Fibroblast of the aortic adventitia (primary cell): ENCODE data around the gene SLC30A9. TPM values are rescaled to one million over a fixed set of nuclear protein-coding genes. Genes with fewer than 3 reads are reported as not detected.

ENCODE experiments used
- DNase-seq: peaks from one replicate; pipeline ENCODE4 v3.0.0-alpha.2; 2010; ENCODE audit warnings: low read depth
- H3K4me3 ChIP-seq: 2 replicates; pipeline ENCODE4 v1.5.1; 2011; ENCODE audit warnings: low read depth, mild to moderate bottlenecking, control low read depth, low read length, moderate library complexity
- total RNA-seq: library from RNA; depleted of rRNA; stranded (reverse); fragments of >200 nt; gene quantifications from 2 replicates; pipeline ENCODE4 v1.2.3, GENCODE V29; 2012; ENCODE audit warnings: low replicate concordance
- TF ChIP-seq, protein P1 (sequence below): IDR thresholded peaks from 2 replicates; pipeline ENCODE4 v1.5.1; 2011; ENCODE audit warnings: mild to moderate bottlenecking, low read length, control low read depth, inconsistent platforms; ENCODE audit not compliant: insufficient read depth

Gene SLC30A9
- total RNA-seq, 1 donor: 62.4 TPM

DNA sequence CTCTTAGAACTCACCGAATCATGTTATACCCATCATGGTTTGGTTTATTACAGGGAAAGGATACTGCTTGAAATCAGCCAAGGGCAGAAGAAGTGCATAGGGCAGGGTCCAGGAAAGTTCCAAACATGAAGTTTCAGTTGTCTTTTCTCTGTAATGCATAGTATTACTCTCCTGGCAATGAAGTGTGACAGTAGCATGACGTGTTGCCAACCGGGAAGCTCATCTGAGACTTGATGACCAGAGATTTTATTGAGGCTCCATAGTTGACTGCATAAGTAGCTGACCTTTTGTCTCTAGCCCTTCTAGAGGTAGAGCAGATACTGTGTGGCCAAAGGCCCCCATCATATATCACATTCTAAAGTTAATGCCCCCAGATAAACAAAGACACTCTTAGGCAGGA lies 90.0 kb downstream of the SLC30A9 start:
- no peak for DNase-seq
- TF ChIP-seq, protein P1, sequence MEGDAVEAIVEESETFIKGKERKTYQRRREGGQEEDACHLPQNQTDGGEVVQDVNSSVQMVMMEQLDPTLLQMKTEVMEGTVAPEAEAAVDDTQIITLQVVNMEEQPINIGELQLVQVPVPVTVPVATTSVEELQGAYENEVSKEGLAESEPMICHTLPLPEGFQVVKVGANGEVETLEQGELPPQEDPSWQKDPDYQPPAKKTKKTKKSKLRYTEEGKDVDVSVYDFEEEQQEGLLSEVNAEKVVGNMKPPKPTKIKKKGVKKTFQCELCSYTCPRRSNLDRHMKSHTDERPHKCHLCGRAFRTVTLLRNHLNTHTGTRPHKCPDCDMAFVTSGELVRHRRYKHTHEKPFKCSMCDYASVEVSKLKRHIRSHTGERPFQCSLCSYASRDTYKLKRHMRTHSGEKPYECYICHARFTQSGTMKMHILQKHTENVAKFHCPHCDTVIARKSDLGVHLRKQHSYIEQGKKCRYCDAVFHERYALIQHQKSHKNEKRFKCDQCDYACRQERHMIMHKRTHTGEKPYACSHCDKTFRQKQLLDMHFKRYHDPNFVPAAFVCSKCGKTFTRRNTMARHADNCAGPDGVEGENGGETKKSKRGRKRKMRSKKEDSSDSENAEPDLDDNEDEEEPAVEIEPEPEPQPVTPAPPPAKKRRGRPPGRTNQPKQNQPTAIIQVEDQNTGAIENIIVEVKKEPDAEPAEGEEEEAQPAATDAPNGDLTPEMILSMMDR: no peak
- no peak overlapping the region for H3K4me3 ChIP-seq

DNA sequence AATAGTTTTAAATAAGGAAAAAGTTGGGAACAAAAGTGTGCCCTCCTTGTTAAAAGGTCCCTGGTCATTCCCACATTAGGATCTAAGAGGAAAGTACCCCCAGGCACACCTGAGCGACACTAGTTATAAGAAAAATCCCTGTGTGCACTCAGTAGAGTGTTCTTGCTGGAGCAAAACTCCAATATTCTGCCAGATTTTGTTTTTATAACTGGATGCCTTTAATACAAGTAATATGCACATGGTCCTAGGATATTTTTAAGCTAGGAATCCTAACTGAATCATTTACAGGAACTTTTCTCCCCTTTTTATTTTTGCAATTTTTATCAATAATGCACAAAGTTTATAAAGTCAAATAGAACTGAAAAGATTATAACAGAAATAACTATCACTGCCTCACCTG lies 93.5 kb downstream of the SLC30A9 start:
- DNase-seq: no peak
- TF ChIP-seq, protein P1: no peak
- no peak overlapping the region for H3K4me3 ChIP-seq

DNA sequence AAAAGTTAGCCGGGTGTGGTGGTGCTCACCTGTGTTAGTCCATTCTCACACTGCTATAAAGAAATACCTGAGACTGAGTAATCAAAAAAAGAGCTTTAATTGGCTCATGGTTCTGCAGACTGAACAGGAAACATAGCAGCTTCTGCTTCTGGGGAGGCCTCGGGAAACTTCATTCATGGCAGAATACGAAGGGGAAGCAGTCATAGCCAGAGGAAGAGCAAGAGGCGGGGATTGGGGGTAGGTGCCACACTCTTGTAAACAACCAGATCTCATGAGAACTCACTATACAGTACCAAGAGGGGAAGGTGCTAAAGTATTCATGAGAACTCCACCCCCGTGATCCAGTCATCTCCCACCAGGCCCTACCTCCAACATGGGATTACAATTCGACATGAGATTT lies 98.1 kb downstream of the SLC30A9 start:
- TF ChIP-seq, protein P1: no peak
- no peak overlapping the region for H3K4me3 ChIP-seq
- DNase-seq: no peak

- no peak for DNase-seq
- TF ChIP-seq, protein P1: no peak
- H3K4me3 ChIP-seq: no peak overlapping the region
Measured at GRCh38 chr4:42101446-42101975, 111.2 kb downstream of the SLC30A9 start.

DNA sequence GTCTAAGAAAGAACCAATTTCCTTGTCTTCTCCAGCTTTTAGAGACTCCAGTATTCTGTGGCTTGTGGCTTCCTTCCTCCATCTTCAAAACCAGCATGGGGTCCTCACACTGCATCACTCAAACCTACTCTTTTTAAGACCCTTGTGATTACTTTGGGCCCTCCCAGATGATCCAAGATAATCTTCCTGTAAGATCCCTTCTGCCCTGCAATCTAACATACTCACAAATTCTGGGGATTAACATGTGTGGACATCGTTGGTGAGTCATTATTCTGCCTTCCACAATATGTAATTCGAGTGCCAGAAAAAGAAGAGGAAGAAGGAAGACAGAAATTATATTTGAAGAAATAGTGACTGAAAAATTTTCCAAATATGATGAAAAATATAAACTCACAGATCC lies 114.2 kb downstream of the SLC30A9 start:
- H3K4me3 ChIP-seq: no peak overlapping the region
- TF ChIP-seq, protein P1: no peak
- DNase-seq: peak; percentile 44

- no peak for DNase-seq
- no peak overlapping the region for H3K4me3 ChIP-seq
- TF ChIP-seq, protein P1: no peak
Measured at GRCh38 chr4:42112846-42113245, 122.5 kb downstream of the SLC30A9 start.

DNA sequence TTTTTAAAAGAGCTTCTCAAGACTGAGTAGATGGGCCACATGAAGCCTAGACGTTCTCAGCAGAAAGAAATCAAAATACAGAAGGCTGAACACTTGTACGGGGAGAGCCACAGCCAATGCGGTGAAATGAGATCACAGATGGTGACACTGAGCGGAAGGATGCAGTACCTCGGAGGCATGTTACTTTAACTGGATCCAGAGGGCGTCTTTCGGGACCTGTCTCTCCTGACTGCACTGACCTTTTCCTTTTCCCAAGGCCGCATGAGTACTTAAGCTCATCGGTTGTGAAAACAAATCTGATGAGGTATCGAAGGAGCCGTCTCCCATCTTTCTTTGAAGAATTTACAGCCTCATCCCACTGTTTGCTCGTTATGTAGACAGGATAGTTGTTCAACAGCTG lies 129.6 kb downstream of the SLC30A9 start:
- TF ChIP-seq, protein P1: no peak
- H3K4me3 ChIP-seq: no peak overlapping the region
- DNase-seq: no peak
